H1 (cell line): ENCODE results near the gene CCR2. TPM values are rescaled to one million over a fixed set of nuclear protein-coding genes. Genes with fewer than 3 reads are reported as not detected.

Experiments used
- CHD1 ChIP-seq: IDR thresholded peaks from 2 replicates; pipeline ENCODE4 v1.6.1; 2012; ENCODE audit warnings: low read depth, low read length, improper control_type of control experiment
- NRF1 ChIP-seq: IDR thresholded peaks from 2 replicates; pipeline ENCODE4 v1.6.1; 2011; ENCODE audit warnings: mild to moderate bottlenecking, low read depth, low read length, improper control_type of control experiment
- RNF2 ChIP-seq: fragments of 200-900, 300-1000 bp; sonication (generic); IDR thresholded peaks from 2 replicates; pipeline ENCODE4 v1.7.1; 2016; ENCODE audit warnings: borderline replicate concordance, low read depth, mild to moderate bottlenecking, antibody characterized with exemption, low read length; ENCODE audit not compliant: poor library complexity, severe bottlenecking; ENCODE audit errors: missing control alignments
- polyA plus RNA-seq, 7 experiments: library from polyadenylated mRNA; depleted of rRNA in 3 of 7; stranded (reverse) in 5 of 7; unstranded in 2 of 7; fragments of >200 nt in 5 of 7; fragments of 200-250 nt in 2 of 7; gene quantifications; 1 replicate in 5 of 7; 2 replicates in 1 of 7; 4 replicates in 1 of 7; pipeline versions ENCODE4 v1.2.1 to v1.2.3, GENCODE V29; 2011 to 2013; ENCODE audit warnings: missing spikeins in 2 of 7, mixed read lengths in 2 of 7
- total RNA-seq: library from RNA; stranded (reverse); fragmentation: NEBNext Ultra II Directional; extraction: Animal tissue kit (Norgen Biotek cat#: 25700); gene quantifications from 2 replicates; pipeline ENCODE4 v1.2.1, GENCODE V29; 2021
- TF ChIP-seq, protein P1 (sequence below), 3 experiments: IDR thresholded peaks; 1 replicate in 2 of 3; 2 replicates in 1 of 3; pipeline versions ENCODE4 v1.5.1 to v1.6.1; 2011; ENCODE audit warnings: low read length in 3 of 3, mild to moderate bottlenecking in 3 of 3, inconsistent platforms in 2 of 3, low read depth in 1 of 3, moderate library complexity in 1 of 3; ENCODE audit not compliant: insufficient read depth in 1 of 3; ENCODE audit errors: control extremely low read depth in 1 of 3

CCR2 gene
- total and polyA plus RNA-seq, 2 of the 8 experiments (the other 6 are each of a cell fraction or from before 2014, with no cell fraction given) = not detected

DNA sequence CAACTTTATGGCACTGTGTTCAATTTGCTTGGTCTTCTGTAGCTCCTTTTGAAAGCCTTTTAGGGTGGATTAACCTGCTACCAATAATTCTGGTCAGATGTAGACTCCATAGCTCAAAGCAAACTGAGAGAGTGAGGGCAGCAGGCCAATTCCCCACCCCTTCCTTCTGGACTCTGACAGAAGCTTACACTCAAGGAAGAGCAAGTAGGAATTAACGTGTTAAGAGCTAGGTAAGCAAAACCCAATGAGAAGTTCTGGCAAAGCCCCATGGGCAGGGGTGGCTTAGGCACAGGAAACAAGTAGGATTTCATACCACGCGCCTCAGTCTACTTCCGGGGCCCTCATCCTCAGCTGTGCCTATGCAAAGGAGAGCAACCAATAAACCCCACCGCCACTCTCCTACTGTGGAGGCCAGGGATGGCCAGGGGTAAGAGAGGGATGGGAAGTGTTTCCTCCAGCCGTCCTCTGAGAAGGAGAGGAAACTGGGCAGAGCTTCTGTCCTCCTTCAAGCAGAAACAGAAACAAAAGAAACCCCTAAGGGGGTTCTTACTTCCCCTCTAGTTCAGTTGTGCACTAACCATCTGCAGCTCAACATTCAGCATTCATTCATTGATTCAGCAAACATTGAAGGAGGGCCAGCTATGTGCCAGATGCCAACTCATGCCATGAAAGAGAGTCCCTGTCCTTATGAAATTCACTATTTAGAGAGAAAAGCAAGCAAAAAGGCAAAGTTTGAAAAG is 29.5 kb downstream of the CCR2 start (continued):
- TF ChIP-seq, protein P1, sequence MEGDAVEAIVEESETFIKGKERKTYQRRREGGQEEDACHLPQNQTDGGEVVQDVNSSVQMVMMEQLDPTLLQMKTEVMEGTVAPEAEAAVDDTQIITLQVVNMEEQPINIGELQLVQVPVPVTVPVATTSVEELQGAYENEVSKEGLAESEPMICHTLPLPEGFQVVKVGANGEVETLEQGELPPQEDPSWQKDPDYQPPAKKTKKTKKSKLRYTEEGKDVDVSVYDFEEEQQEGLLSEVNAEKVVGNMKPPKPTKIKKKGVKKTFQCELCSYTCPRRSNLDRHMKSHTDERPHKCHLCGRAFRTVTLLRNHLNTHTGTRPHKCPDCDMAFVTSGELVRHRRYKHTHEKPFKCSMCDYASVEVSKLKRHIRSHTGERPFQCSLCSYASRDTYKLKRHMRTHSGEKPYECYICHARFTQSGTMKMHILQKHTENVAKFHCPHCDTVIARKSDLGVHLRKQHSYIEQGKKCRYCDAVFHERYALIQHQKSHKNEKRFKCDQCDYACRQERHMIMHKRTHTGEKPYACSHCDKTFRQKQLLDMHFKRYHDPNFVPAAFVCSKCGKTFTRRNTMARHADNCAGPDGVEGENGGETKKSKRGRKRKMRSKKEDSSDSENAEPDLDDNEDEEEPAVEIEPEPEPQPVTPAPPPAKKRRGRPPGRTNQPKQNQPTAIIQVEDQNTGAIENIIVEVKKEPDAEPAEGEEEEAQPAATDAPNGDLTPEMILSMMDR (IDR thresholded peaks at IDR 0.05; ENCODE audit: control extremely low read depth in 1 of 3, insufficient read depth in 1 of 3, low read depth in 1 of 3, low read length in 3 of 3) = no peak
- TF ChIP-seq NRF1 = no peak
- TF ChIP-seq CHD1 = no peak
- TF ChIP-seq RNF2 = no peak
- TF ChIP-seq, all 59 proteins: peak for 0
